ES-I3 (cell line): ENCODE results near the gene DDX10.

Experiments used
- H3K36me3 ChIP-seq: 2 replicates; pipeline ENCODE4 v1.6.1; 2013; ENCODE audit warnings: mild to moderate bottlenecking, low read length, control low read depth, moderate library complexity; ENCODE audit not compliant: insufficient read depth
- H3K4me1 ChIP-seq: 2 replicates; pipeline ENCODE4 v1.6.1; 2013; ENCODE audit warnings: mild to moderate bottlenecking, control low read depth, low read length; ENCODE audit not compliant: insufficient read depth
- H3K9ac ChIP-seq: 2 replicates; pipeline ENCODE4 v1.6.1; 2013; ENCODE audit warnings: low read depth, mild to moderate bottlenecking, low read length, moderate library complexity
- H3K9me3 ChIP-seq: 2 replicates; pipeline ENCODE4 v1.6.1; 2013; ENCODE audit warnings: mild to moderate bottlenecking, low read length, moderate library complexity; ENCODE audit not compliant: control insufficient read depth, insufficient read depth

The DDX10 gene

GRCh38 chr11:108853151-108853550 is 188.3 kb downstream of the DDX10 start:
- Histone ChIP-seq H3K36me3 (no peaks in the 10 kb centered on the region), H3K9ac (no peak overlapping the region), H3K4me1 (peaks cover 3% of the 10 kb centered on the region; the same call in 1 of the 2 replicates), H3K9me3 (no peaks in the 10 kb centered on the region)

GRCh38 chr11:108853864-108854263 is 189.0 kb downstream of the DDX10 start:
- Histone ChIP-seq H3K36me3 (no peaks in the 10 kb centered on the region), H3K9ac (no peak overlapping the region)

GRCh38 chr11:108854346-108854745 is 189.5 kb downstream of the DDX10 start:
- peaks cover 6% of the 10 kb centered on the region; the same call in 1 of the 2 replicates for H3K4me1 ChIP-seq
- H3K9ac ChIP-seq, result no peak overlapping the region
- no peaks in the 10 kb centered on the region for H3K9me3 ChIP-seq
- no peaks in the 10 kb centered on the region for H3K36me3 ChIP-seq

More at GRCh38 chr11:108853864-108854263, 189.0 kb downstream of the DDX10 start:
- no peaks in the 10 kb centered on the region for H3K9me3 ChIP-seq
- peaks cover 5% of the 10 kb centered on the region; the same call in 1 of the 2 replicates for H3K4me1 ChIP-seq

GRCh38 chr11:108857382-108857781 is 192.5 kb downstream of the DDX10 start:
- Histone ChIP-seq H3K36me3 (no peaks in the 10 kb centered on the region), H3K4me1 (peaks cover 6% of the 10 kb centered on the region; the same call in 1 of the 2 replicates), H3K9ac (no peak overlapping the region), H3K9me3 (no peaks in the 10 kb centered on the region)

GRCh38 chr11:108858622-108859021 is 193.8 kb downstream of the DDX10 start:
- Histone ChIP-seq H3K36me3 (no peaks in the 10 kb centered on the region), H3K9me3 (no peaks in the 10 kb centered on the region), H3K4me1 (peaks cover 6% of the 10 kb centered on the region; the same call in 1 of the 2 replicates), H3K9ac (no peak overlapping the region)

GRCh38 chr11:108859510-108859909 is 194.6 kb downstream of the DDX10 start:
- H3K9me3 ChIP-seq, result no peaks in the 10 kb centered on the region
- peaks cover 6% of the 10 kb centered on the region; the same call in 1 of the 2 replicates for H3K4me1 ChIP-seq
- no peaks in the 10 kb centered on the region for H3K36me3 ChIP-seq
- H3K9ac ChIP-seq, result no peak overlapping the region

- Histone ChIP-seq H3K9ac (no peak overlapping the region), H3K36me3 (no peaks in the 10 kb centered on the region), H3K9me3 (no peaks in the 10 kb centered on the region), H3K4me1 (peaks cover 3% of the 10 kb centered on the region; the same call in 1 of the 2 replicates)
Observed at GRCh38 chr11:108863528-108863927, 198.7 kb downstream of the DDX10 start.

GRCh38 chr11:108865406-108865805 is 200.5 kb downstream of the DDX10 start:
- no peaks in the 10 kb centered on the region for H3K36me3 ChIP-seq
- peaks cover 16% of the 10 kb centered on the region for H3K4me1 ChIP-seq
- H3K9me3 ChIP-seq, result no peaks in the 10 kb centered on the region
- no peak overlapping the region for H3K9ac ChIP-seq

GRCh38 chr11:108866781-108867180 is 201.9 kb downstream of the DDX10 start:
- peaks cover 23% of the 10 kb centered on the region for H3K4me1 ChIP-seq
- H3K9ac ChIP-seq, result no peak overlapping the region
- H3K9me3 ChIP-seq, result no peaks in the 10 kb centered on the region
- H3K36me3 ChIP-seq, result no peaks in the 10 kb centered on the region

GRCh38 chr11:108870373-108871020 is 205.6 kb downstream of the DDX10 start:
- H3K9me3 ChIP-seq, result no peaks in the 10 kb centered on the region
- no peak overlapping the region for H3K9ac ChIP-seq
- H3K4me1 ChIP-seq, result peaks cover 37% of the 10 kb centered on the region
- no peaks in the 10 kb centered on the region for H3K36me3 ChIP-seq

- Histone ChIP-seq H3K9ac (no peak overlapping the region), H3K9me3 (no peaks in the 10 kb centered on the region), H3K4me1 (peaks cover 37% of the 10 kb centered on the region), H3K36me3 (no peaks in the 10 kb centered on the region)
Observed at GRCh38 chr11:108871152-108871551, 206.3 kb downstream of the DDX10 start.

- Histone ChIP-seq H3K9me3 (no peaks in the 10 kb centered on the region), H3K9ac (no peak overlapping the region), H3K4me1 (peaks cover 37% of the 10 kb centered on the region), H3K36me3 (no peaks in the 10 kb centered on the region)
Observed at GRCh38 chr11:108871867-108872266, 207.0 kb downstream of the DDX10 start.

GRCh38 chr11:108872781-108873291 is 208.0 kb downstream of the DDX10 start:
- no peaks in the 10 kb centered on the region for H3K36me3 ChIP-seq
- H3K9me3 ChIP-seq, result no peaks in the 10 kb centered on the region
- peaks cover 37% of the 10 kb centered on the region for H3K4me1 ChIP-seq
- no peak overlapping the region for H3K9ac ChIP-seq

- no peaks in the 10 kb centered on the region for H3K9me3 ChIP-seq
- peaks cover 37% of the 10 kb centered on the region for H3K4me1 ChIP-seq
- no peak overlapping the region for H3K9ac ChIP-seq
- H3K36me3 ChIP-seq, result no peaks in the 10 kb centered on the region
Observed at GRCh38 chr11:108873310-108873709, 208.4 kb downstream of the DDX10 start.

GRCh38 chr11:108873941-108874340 is 209.1 kb downstream of the DDX10 start:
- Histone ChIP-seq H3K9me3 (no peaks in the 10 kb centered on the region), H3K4me1 (peaks cover 35% of the 10 kb centered on the region), H3K9ac (no peak overlapping the region), H3K36me3 (no peaks in the 10 kb centered on the region)
